Measurements from ENCODE around the gene LNX1. TPM values are rescaled to one million over a fixed set of nuclear protein-coding genes. Genes with fewer than 3 reads are reported as not detected.

The LNX1 gene
- total RNA-seq, 1 experiment from 2014 or later: 4.2 TPM

DNA sequence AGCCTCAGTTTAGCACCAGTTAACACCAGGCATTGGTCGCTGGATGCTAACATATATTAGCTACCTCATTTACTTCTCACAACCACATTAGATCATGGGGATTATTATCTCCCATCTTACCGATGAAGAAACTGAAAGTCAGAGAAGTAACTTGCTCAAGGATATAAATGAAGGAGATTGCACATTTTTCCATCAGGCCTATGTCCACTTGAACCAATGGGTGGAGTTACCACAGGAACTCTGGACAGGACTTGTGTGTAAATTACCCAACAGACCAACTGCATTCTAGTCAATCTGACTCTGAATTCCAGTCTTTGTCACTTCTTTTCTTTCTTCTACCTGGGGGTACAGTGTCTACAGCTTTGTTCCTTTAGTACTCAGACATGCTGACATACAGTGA, 1.8 kb downstream of the LNX1 start:
- intact Hi-C loops (cut with micrococcal nuclease; ENCODE audit: unreplicated experiment): no loop called here
- no peaks in the 10 kb centered on the region for H3K27me3 Mint-ChIP-seq (ENCODE audit: unreplicated experiment)
- DNase-seq: no peak
- H3K9me3 Mint-ChIP-seq (ENCODE audit: low read depth, unreplicated experiment): no peaks in the 10 kb centered on the region
- H3K4me1 Mint-ChIP-seq (ENCODE audit: low read depth, unreplicated experiment): peaks cover 55% of the 10 kb centered on the region
- no peak overlapping the region for H3K4me3 Mint-ChIP-seq (ENCODE audit: low read depth, unreplicated experiment)
- no peak overlapping the region for H3K27ac Mint-ChIP-seq (ENCODE audit: unreplicated experiment)
- CTCF ChIA-PET: no interaction called here
- H3K36me3 Mint-ChIP-seq (ENCODE audit: insufficient read depth, unreplicated experiment): peaks cover 16% of the 10 kb centered on the region
- no TSS peak for BruUV-seq (replicated peaks)
- TF ChIP-seq CTCF (IDR thresholded peaks at IDR 0.05; ENCODE audit: unreplicated experiment): no peak

GRCh38 chr4:53587135-53587534, 4.2 kb downstream of the LNX1 start:
- peaks cover 16% of the 10 kb centered on the region for H3K36me3 Mint-ChIP-seq (ENCODE audit: insufficient read depth, unreplicated experiment)
- no peak overlapping the region for H3K4me3 Mint-ChIP-seq (ENCODE audit: low read depth, unreplicated experiment)
- TF ChIP-seq CTCF (IDR thresholded peaks at IDR 0.05; ENCODE audit: unreplicated experiment): no peak
- no peaks in the 10 kb centered on the region for H3K27me3 Mint-ChIP-seq (ENCODE audit: unreplicated experiment)
- intact Hi-C loops (cut with micrococcal nuclease; ENCODE audit: unreplicated experiment): no loop called here
- H3K4me1 Mint-ChIP-seq (ENCODE audit: low read depth, unreplicated experiment): peaks cover 43% of the 10 kb centered on the region
- CTCF ChIA-PET: no interaction called here
- no peak overlapping the region for H3K27ac Mint-ChIP-seq (ENCODE audit: unreplicated experiment)
- H3K9me3 Mint-ChIP-seq (ENCODE audit: low read depth, unreplicated experiment): no peaks in the 10 kb centered on the region
- DNase-seq: no peak
- BruUV-seq (replicated peaks): no TSS peak

GRCh38 chr4:53586121-53586816, 5.0 kb downstream of the LNX1 start:
- CTCF ChIA-PET: no interaction called here
- intact Hi-C loops (cut with micrococcal nuclease; ENCODE audit: unreplicated experiment): no loop called here

GRCh38 chr4:53584658-53585057, 6.6 kb downstream of the LNX1 start:
- no peak overlapping the region for H3K27ac Mint-ChIP-seq (ENCODE audit: unreplicated experiment)
- CTCF ChIA-PET: no interaction called here
- no peaks in the 10 kb centered on the region for H3K27me3 Mint-ChIP-seq (ENCODE audit: unreplicated experiment)
- DNase-seq: no peak
- H3K4me3 Mint-ChIP-seq (ENCODE audit: low read depth, unreplicated experiment): no peak overlapping the region
- intact Hi-C loops (cut with micrococcal nuclease; ENCODE audit: unreplicated experiment): no loop called here
- no TSS peak for BruUV-seq (replicated peaks)
- no peak for TF ChIP-seq CTCF (IDR thresholded peaks at IDR 0.05; ENCODE audit: unreplicated experiment)
- H3K9me3 Mint-ChIP-seq (ENCODE audit: low read depth, unreplicated experiment): no peaks in the 10 kb centered on the region
- H3K4me1 Mint-ChIP-seq (ENCODE audit: low read depth, unreplicated experiment): peaks cover 18% of the 10 kb centered on the region
- H3K36me3 Mint-ChIP-seq (ENCODE audit: insufficient read depth, unreplicated experiment): no peaks in the 10 kb centered on the region

More at GRCh38 chr4:53586121-53586816, 5.0 kb downstream of the LNX1 start:
- no peak for TF ChIP-seq CTCF (IDR thresholded peaks at IDR 0.05; ENCODE audit: unreplicated experiment)
- H3K27ac Mint-ChIP-seq (ENCODE audit: unreplicated experiment): no peak overlapping the region
- no peak overlapping the region for H3K4me3 Mint-ChIP-seq (ENCODE audit: low read depth, unreplicated experiment)
- no peaks in the 10 kb centered on the region for H3K27me3 Mint-ChIP-seq (ENCODE audit: unreplicated experiment)
- BruUV-seq (replicated peaks): no TSS peak
- no peaks in the 10 kb centered on the region for H3K9me3 Mint-ChIP-seq (ENCODE audit: low read depth, unreplicated experiment)
- H3K4me1 Mint-ChIP-seq (ENCODE audit: low read depth, unreplicated experiment): peaks cover 35% of the 10 kb centered on the region
- DNase-seq: no peak
- peaks cover 9% of the 10 kb centered on the region for H3K36me3 Mint-ChIP-seq (ENCODE audit: insufficient read depth, unreplicated experiment)

All from Calu3 (cell line).